GM21717 (cell line): ENCODE data around the gene GOSR1.
"Not testable (repeated sequence)": the region's sequence is repeated elsewhere in the genome, so short reads cannot be mapped to it uniquely, and the experiment has no call there.

ENCODE experiments used
- ATAC-seq: cut with Tn5 transposase; IDR thresholded peaks from one replicate; pipeline ENCODE4 v1.9.1; 2021; ENCODE audit warnings: mild to moderate bottlenecking, moderate library complexity; ENCODE audit not compliant: unreplicated experiment

The GOSR1 gene

GRCh38 chr17:30503558-30503957, 26.4 kb downstream of the GOSR1 start:
- ATAC-seq: no peak

- ATAC-seq: no peak
Measured at GRCh38 chr17:30505868-30506417, 28.7 kb downstream of the GOSR1 start.

GRCh38 chr17:30506481-30506880, 29.3 kb downstream of the GOSR1 start:
- ATAC-seq: no peak

- no peak for ATAC-seq
Measured at GRCh38 chr17:30513346-30513745, 36.1 kb downstream of the GOSR1 start.

GRCh38 chr17:30514895-30515596, 37.8 kb downstream of the GOSR1 start:
- no peak for ATAC-seq

- ATAC-seq: no peak
Measured at GRCh38 chr17:30517786-30518185, 40.6 kb downstream of the GOSR1 start.

GRCh38 chr17:30519166-30519565, 42.0 kb downstream of the GOSR1 start:
- ATAC-seq: no peak

GRCh38 chr17:30519707-30520106, 42.5 kb downstream of the GOSR1 start:
- ATAC-seq: no peak

GRCh38 chr17:30520436-30520835, 43.2 kb downstream of the GOSR1 start:
- no peak for ATAC-seq

- no peak for ATAC-seq
Measured at GRCh38 chr17:30520882-30521281, 43.7 kb downstream of the GOSR1 start.

GRCh38 chr17:30521766-30522165, 44.6 kb downstream of the GOSR1 start:
- no peak for ATAC-seq

- not testable (repeated sequence) for ATAC-seq
Measured at GRCh38 chr17:30523236-30523635, 46.0 kb downstream of the GOSR1 start.

GRCh38 chr17:30524847-30525246, 47.6 kb downstream of the GOSR1 start:
- no peak for ATAC-seq

- ATAC-seq: no peak
Measured at GRCh38 chr17:30526401-30526800, 49.2 kb downstream of the GOSR1 start.

- ATAC-seq: not testable (repeated sequence)
Measured at GRCh38 chr17:30528701-30529100, 51.5 kb downstream of the GOSR1 start.

GRCh38 chr17:30530346-30531025, 53.3 kb downstream of the GOSR1 start:
- ATAC-seq: no peak

- no peak for ATAC-seq
Measured at GRCh38 chr17:30532871-30533270, 55.7 kb downstream of the GOSR1 start.

GRCh38 chr17:30534298-30534697, 57.1 kb downstream of the GOSR1 start:
- no peak for ATAC-seq

GRCh38 chr17:30534938-30535921, 58.0 kb downstream of the GOSR1 start:
- ATAC-seq: no peak

GRCh38 chr17:30536846-30537245, 59.6 kb downstream of the GOSR1 start:
- not testable (repeated sequence) for ATAC-seq

- ATAC-seq: not testable (repeated sequence)
Measured at GRCh38 chr17:30537667-30538066, 60.5 kb downstream of the GOSR1 start.
